Esophagus squamous epithelium (tissue), 5 donors: Measurements from ENCODE around the gene GAK. TPM values are rescaled to one million over a fixed set of nuclear protein-coding genes. Genes with fewer than 3 reads are reported as not detected.

Experiments
- DNase-seq: peaks from one replicate; lab custom pipeline; 2025; lab: John Stamatoyannopoulos, UW
- H3K27ac ChIP-seq, 4 donors: fragments of 200-600 bp; sonication (generic); one replicate each; pipeline ENCODE4 v1.5.1; 2016 to 2019; ENCODE audit warnings: mild to moderate bottlenecking in 1 of 4
- H3K27me3 ChIP-seq, 4 donors: fragments of 200-600 bp; sonication (generic); 1 replicate in 3 of 4; 2 replicates in 1 of 4; pipeline versions ENCODE4 v1.5.1 to v1.6.0; 2017 to 2021; ENCODE audit warnings: antibody characterized with exemption in 1 of 4
- H3K36me3 ChIP-seq, 3 donors: fragments of 200-600 bp; sonication (generic); one replicate each; pipeline ENCODE4 v1.5.1; 2016 to 2019
- H3K4me1 ChIP-seq, 3 donors: fragments of 200-600 bp; sonication (generic); one replicate each; pipeline ENCODE4 v1.5.1; 2017 to 2019
- H3K4me3 ChIP-seq, 4 donors: fragments of 200-600 bp; sonication (generic); 1 replicate in 3 of 4; 2 replicates in 1 of 4; pipeline ENCODE4 v1.5.1; 2016 to 2019; ENCODE audit warnings: mild to moderate bottlenecking in 2 of 4, moderate library complexity in 1 of 4
- H3K9me3 ChIP-seq, 3 donors: fragments of 200-600 bp; sonication (generic); one replicate each; pipeline ENCODE4 v1.5.1; 2016 to 2019
- CTCF ChIP-seq, 6 experiments: fragments of 450-650 bp in 4 of 6; fragments of 200-600 bp in 2 of 6; sonication (generic) in 2 of 6; IDR thresholded peaks; one replicate each; pipeline ENCODE4 v1.5.1; 2016 to 2019; ENCODE audit warnings: antibody characterized with exemption in 6 of 6, mild to moderate bottlenecking in 4 of 6, moderate library complexity in 4 of 6
- POLR2A ChIP-seq, 4 donors: fragments of 450-650 bp; IDR thresholded peaks; one replicate each; pipeline ENCODE4 v1.6.1; 2017; ENCODE audit warnings: antibody characterized with exemption in 4 of 4, mild to moderate bottlenecking in 4 of 4, moderate library complexity in 3 of 4
- WGBS, 2 donors: methylation state at CpG; one replicate each; pipeline ENCODE4 v1.1.5; 2018; 5-methylcytosine and 5-hydroxymethylcytosine counted together
- intact Hi-C: fragments of 100-400 bp; cut with DNase I; formaldehyde crosslinking; loops from one replicate; pipeline ENCODE4 v1.15.0; 2022
- total RNA-seq, 4 donors: library from RNA; depleted of rRNA; stranded (reverse); fragments of >200 nt; gene quantifications; one replicate each; pipeline ENCODE4 v1.1.0, GENCODE V29; 2016
- donor health status: DM: yes; HTN: yes; CAD: no.

The GAK gene
- total RNA-seq, 4 donors from 2014 or later = 70.6 to 97.8 (median 80.7) TPM

GRCh38 chr4:884896-885295 lies 47.2 kb downstream of the GAK start:
- H3K9me3 ChIP-seq = no peaks in the 10 kb centered on the region
- intact Hi-C loops = no loop called here
- no peak for TF ChIP-seq POLR2A (IDR thresholded peaks at IDR 0.05)
- no peak for TF ChIP-seq CTCF (IDR thresholded peaks at IDR 0.05)
- DNase-seq = no peak
- no peaks in the 10 kb centered on the region for H3K27me3 ChIP-seq
- WGBS, 2 donors = 92 to 93% methylated on average over 24 of the region's 24 CpGs
- H3K27ac ChIP-seq = no peak overlapping the region
- H3K4me3 ChIP-seq = no peak overlapping the region
- H3K4me1 ChIP-seq = no peaks in the 10 kb centered on the region
- peaks cover 28 to 100% (median 32%) of the 10 kb centered on the region in 3 donors for H3K36me3 ChIP-seq

GRCh38 chr4:884259-884658 lies 47.9 kb downstream of the GAK start:
- Histone ChIP-seq H3K9me3 (no peaks in the 10 kb centered on the region), H3K27me3 (no peaks in the 10 kb centered on the region), H3K4me1 (no peaks in the 10 kb centered on the region), H3K27ac (no peak overlapping the region), H3K4me3 (no peak overlapping the region), H3K36me3 (peaks cover 24 to 100% (median 26%) of the 10 kb centered on the region in 3 donors)
- DNase-seq = no peak
- TF ChIP-seq POLR2A (IDR thresholded peaks at IDR 0.05) = no peak
- TF ChIP-seq CTCF (IDR thresholded peaks at IDR 0.05) = no peak
- 54 to 93% methylated on average over 3 to 4 of the region's 15 CpGs for WGBS, 2 donors
- intact Hi-C loops = no loop called here

- H3K9me3 ChIP-seq = no peaks in the 10 kb centered on the region
- DNase-seq = no peak
- intact Hi-C loops = no loop called here
- no peaks in the 10 kb centered on the region for H3K27me3 ChIP-seq
- no peak overlapping the region for H3K27ac ChIP-seq
- 100% methylated on average over 1 of the region's 26 CpGs; no CpG with 5 or more reads in 1 of the 2 donors for WGBS, 2 donors
- H3K4me3 ChIP-seq = no peak overlapping the region
- no peak for TF ChIP-seq POLR2A (IDR thresholded peaks at IDR 0.05)
- no peak for TF ChIP-seq CTCF (IDR thresholded peaks at IDR 0.05)
- H3K4me1 ChIP-seq = no peaks in the 10 kb centered on the region
- peaks cover 17 to 100% (median 19%) of the 10 kb centered on the region in 3 donors for H3K36me3 ChIP-seq
These were observed 48.6 kb downstream of the GAK start for GRCh38 chr4:883377-884095.

- intact Hi-C loops = no loop called here
- H3K9me3 ChIP-seq = no peaks in the 10 kb centered on the region
- no peak for DNase-seq
- H3K4me1 ChIP-seq = no peaks in the 10 kb centered on the region
- H3K4me3 ChIP-seq = no peak overlapping the region
- WGBS, 2 donors = 96% methylated on average over 11 of the region's 22 CpGs; no CpG with 5 or more reads in 1 of the 2 donors
- H3K36me3 ChIP-seq = peaks cover 14 to 100% (median 15%) of the 10 kb centered on the region in 3 donors
- H3K27me3 ChIP-seq = no peaks in the 10 kb centered on the region
- no peak overlapping the region for H3K27ac ChIP-seq
- no peak for TF ChIP-seq CTCF (IDR thresholded peaks at IDR 0.05)
- no peak for TF ChIP-seq POLR2A (IDR thresholded peaks at IDR 0.05)
These were observed 49.5 kb downstream of the GAK start for GRCh38 chr4:882646-883045.

- Histone ChIP-seq H3K4me1 (no peaks in the 10 kb centered on the region), H3K27me3 (no peaks in the 10 kb centered on the region), H3K36me3 (peaks cover 15 to 100% (median 19%) of the 10 kb centered on the region in 3 donors), H3K4me3 (no peak overlapping the region), H3K9me3 (no peaks in the 10 kb centered on the region), H3K27ac (no peak overlapping the region)
- WGBS, 2 donors = 92% methylated on average over 11 of the region's 34 CpGs; no CpG with 5 or more reads in 1 of the 2 donors
- TF ChIP-seq CTCF (IDR thresholded peaks at IDR 0.05) (no peak), POLR2A (IDR thresholded peaks at IDR 0.05) (no peak)
- DNase-seq = no peak
- intact Hi-C loops = no loop called here
These were observed 50.4 kb downstream of the GAK start for GRCh38 chr4:881709-882108.
